PC-9 (cell line): Measurements from ENCODE around the gene NUDT6. TPM values are rescaled to one million over a fixed set of nuclear protein-coding genes. Genes with fewer than 3 reads are reported as not detected.

ENCODE experiments used
- BruUV-seq: library from RNA; stranded (reverse); fragments of 400-500 nt; replicated peaks from 2 replicates; lab custom pipeline; 2021; lab: Mats Ljungman, UMichigan
- CTCF ChIA-PET: fragments of 300-600 bp; sonication (Branson Sonifier 250); formaldehyde crosslinking; loops from one replicate; lab custom pipeline; 2022; ENCODE audit warnings: antibody characterized with exemption; lab: Charles Lee
- POLR2A ChIA-PET: fragments of 300-600 bp; sonication (Branson Sonifier 250); formaldehyde crosslinking; loops from one replicate; lab custom pipeline; 2022; ENCODE audit warnings: antibody characterized with exemption; ENCODE audit not compliant: unreplicated experiment; lab: Charles Lee
- DNase-seq, 2 experiments: peaks; one replicate each; pipeline versions ENCODE4 v3.0.0 to v3.0.0-alpha.2; 2015 to 2022; ENCODE audit warnings: mixed read lengths in 1 of 2
- H2AFZ ChIP-seq: fragments of 200-600 bp; sonication (generic); 2 replicates; pipeline ENCODE4 v1.8.1; 2017; ENCODE audit warnings: antibody characterized with exemption
- H3F3A ChIP-seq: fragments of 200-600 bp; sonication (generic); 2 replicates; pipeline ENCODE4 v1.8.1; 2017; ENCODE audit warnings: antibody characterized with exemption, mild to moderate bottlenecking, low read depth; ENCODE audit not compliant: insufficient read depth
- H3K27ac ChIP-seq: fragments of 200-600 bp; sonication (generic); 2 replicates; pipeline ENCODE4 v1.6.1; 2016; ENCODE audit warnings: mixed run types
- H3K27me3 ChIP-seq: fragments of 200-600 bp; sonication (generic); 2 replicates; pipeline ENCODE4 v1.6.1; 2016; ENCODE audit warnings: low read depth, mixed run types; ENCODE audit not compliant: insufficient read depth
- H3K36me3 ChIP-seq: fragments of 200-600 bp; sonication (generic); 2 replicates; pipeline ENCODE4 v1.6.1; 2016; ENCODE audit warnings: low read depth, mixed run types
- H3K4me1 ChIP-seq: fragments of 200-600 bp; sonication (generic); replicated peaks from 2 replicates; pipeline ENCODE4 v1.6.1; 2016; ENCODE audit warnings: mixed run types; ENCODE audit not compliant: insufficient read depth
- H3K4me2 ChIP-seq: fragments of 200-600 bp; sonication (generic); 2 replicates; pipeline ENCODE4 v1.6.1; 2017; ENCODE audit warnings: mixed run types
- H3K4me3 ChIP-seq: fragments of 200-600 bp; sonication (generic); 2 replicates; pipeline ENCODE4 v1.6.1; 2016; ENCODE audit warnings: mixed run types
- H3K79me2 ChIP-seq: fragments of 200-600 bp; sonication (generic); 2 replicates; pipeline ENCODE4 v1.6.1; 2017; ENCODE audit warnings: low read depth, mixed run types
- H3K9me2 ChIP-seq: fragments of 200-600 bp; sonication (generic); 2 replicates; pipeline ENCODE4 v1.8.1; 2017; ENCODE audit warnings: mild to moderate bottlenecking; ENCODE audit not compliant: insufficient read depth
- H3K9me3 ChIP-seq: fragments of 200-600 bp; sonication (generic); 2 replicates; pipeline ENCODE4 v1.8.1; 2016; ENCODE audit warnings: low read depth; ENCODE audit not compliant: insufficient read depth
- H4K20me1 ChIP-seq: fragments of 200-600 bp; sonication (generic); 2 replicates; pipeline ENCODE4 v1.8.1; 2017; ENCODE audit not compliant: insufficient read depth
- EZH2 ChIP-seq: fragments of 200-600 bp; sonication (generic); IDR thresholded peaks from 2 replicates; pipeline ENCODE4 v1.8.0; 2017; ENCODE audit warnings: antibody characterized with exemption, low read depth
- intact Hi-C: fragments of 100-400 bp; cut with micrococcal nuclease; formaldehyde crosslinking; loops from one replicate; pipeline ENCODE4 v1.10.0; 2022; ENCODE audit not compliant: unreplicated experiment
- total RNA-seq: library from RNA; stranded (reverse); gene quantifications from 2 replicates; pipeline ENCODE4 v1.2.3, GENCODE V29; 2021
- TF ChIP-seq, protein P1 (sequence below): fragments of 200-600 bp; sonication (generic); conservative IDR thresholded peaks from 2 replicates; pipeline ENCODE4 v1.6.1; 2017; ENCODE audit warnings: mixed run types, antibody characterized with exemption, mild to moderate bottlenecking, moderate library complexity

Gene NUDT6
- total RNA-seq, 1 experiment from 2014 or later: 13.8 TPM

GRCh38 chr4:122967231-122967630, 44.8 kb upstream of the NUDT6 start:
- BruUV-seq: no TSS peak
- Histone ChIP-seq H3K4me2 (no peak overlapping the region), H3K36me3 (no peaks in the 10 kb centered on the region), H3F3A (no peaks in the 10 kb centered on the region; the same call in 1 of the 2 replicates), H3K4me3 (no peak overlapping the region), H2AFZ (no peak overlapping the region), H3K4me1 (peaks cover 9% of the 10 kb centered on the region), H3K27ac (no peak overlapping the region), H3K27me3 (no peaks in the 10 kb centered on the region), H3K9me3 (no peaks in the 10 kb centered on the region), H4K20me1 (no peaks in the 10 kb centered on the region), H3K79me2 (no peaks in the 10 kb centered on the region), H3K9me2 (peaks cover 4% of the 10 kb centered on the region; the same call in 1 of the 2 replicates)
- POLR2A ChIA-PET: no interaction called here
- no peak for TF ChIP-seq EZH2
- TF ChIP-seq, protein P1, sequence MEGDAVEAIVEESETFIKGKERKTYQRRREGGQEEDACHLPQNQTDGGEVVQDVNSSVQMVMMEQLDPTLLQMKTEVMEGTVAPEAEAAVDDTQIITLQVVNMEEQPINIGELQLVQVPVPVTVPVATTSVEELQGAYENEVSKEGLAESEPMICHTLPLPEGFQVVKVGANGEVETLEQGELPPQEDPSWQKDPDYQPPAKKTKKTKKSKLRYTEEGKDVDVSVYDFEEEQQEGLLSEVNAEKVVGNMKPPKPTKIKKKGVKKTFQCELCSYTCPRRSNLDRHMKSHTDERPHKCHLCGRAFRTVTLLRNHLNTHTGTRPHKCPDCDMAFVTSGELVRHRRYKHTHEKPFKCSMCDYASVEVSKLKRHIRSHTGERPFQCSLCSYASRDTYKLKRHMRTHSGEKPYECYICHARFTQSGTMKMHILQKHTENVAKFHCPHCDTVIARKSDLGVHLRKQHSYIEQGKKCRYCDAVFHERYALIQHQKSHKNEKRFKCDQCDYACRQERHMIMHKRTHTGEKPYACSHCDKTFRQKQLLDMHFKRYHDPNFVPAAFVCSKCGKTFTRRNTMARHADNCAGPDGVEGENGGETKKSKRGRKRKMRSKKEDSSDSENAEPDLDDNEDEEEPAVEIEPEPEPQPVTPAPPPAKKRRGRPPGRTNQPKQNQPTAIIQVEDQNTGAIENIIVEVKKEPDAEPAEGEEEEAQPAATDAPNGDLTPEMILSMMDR: no peak
- intact Hi-C loops: no loop called here
- CTCF ChIA-PET: no interaction called here
- DNase-seq: no peak

DNA sequence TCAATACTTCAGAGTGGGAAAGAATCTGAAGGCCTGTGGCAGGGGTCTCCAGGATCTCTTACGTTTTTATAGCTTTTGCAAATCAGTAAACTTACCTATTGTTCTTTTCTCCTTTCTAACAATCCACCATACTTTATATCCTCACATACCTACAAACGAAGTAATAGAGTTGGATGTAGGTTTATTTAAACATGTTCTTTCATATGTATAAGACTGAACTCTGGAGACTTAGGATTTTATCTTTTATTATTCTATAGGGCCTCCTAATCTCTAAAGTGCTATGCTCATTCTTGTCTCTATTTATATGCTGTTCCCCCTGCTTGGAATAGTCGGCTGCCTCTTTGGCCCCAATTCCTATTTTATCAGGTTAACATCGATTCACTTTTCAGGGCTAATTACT, 43.8 kb upstream of the NUDT6 start:
- ChIA-PET CTCF (no interaction called here), POLR2A (interaction anchor here (0.7 kb wide), 1 partner anchor 11 kb away, joined by 3 read pairs; no protein-coding TSS in a partner anchor)
- H3K4me1 ChIP-seq: peaks cover 9% of the 10 kb centered on the region
- H4K20me1 ChIP-seq: no peaks in the 10 kb centered on the region
- no peak for TF ChIP-seq EZH2
- TF ChIP-seq, protein P1: no peak
- H2AFZ ChIP-seq: no peak overlapping the region
- no peaks in the 10 kb centered on the region; the same call in 1 of the 2 replicates for H3F3A ChIP-seq
- no peaks in the 10 kb centered on the region for H3K9me3 ChIP-seq
- intact Hi-C loops: no loop called here
- no TSS peak for BruUV-seq
- H3K27ac ChIP-seq: no peak overlapping the region
- peaks cover 4% of the 10 kb centered on the region; the same call in 1 of the 2 replicates for H3K9me2 ChIP-seq
- no peak for DNase-seq
- H3K27me3 ChIP-seq: no peaks in the 10 kb centered on the region
- no peak overlapping the region for H3K4me3 ChIP-seq
- H3K4me2 ChIP-seq: no peak overlapping the region
- no peaks in the 10 kb centered on the region for H3K36me3 ChIP-seq
- H3K79me2 ChIP-seq: no peaks in the 10 kb centered on the region

DNA sequence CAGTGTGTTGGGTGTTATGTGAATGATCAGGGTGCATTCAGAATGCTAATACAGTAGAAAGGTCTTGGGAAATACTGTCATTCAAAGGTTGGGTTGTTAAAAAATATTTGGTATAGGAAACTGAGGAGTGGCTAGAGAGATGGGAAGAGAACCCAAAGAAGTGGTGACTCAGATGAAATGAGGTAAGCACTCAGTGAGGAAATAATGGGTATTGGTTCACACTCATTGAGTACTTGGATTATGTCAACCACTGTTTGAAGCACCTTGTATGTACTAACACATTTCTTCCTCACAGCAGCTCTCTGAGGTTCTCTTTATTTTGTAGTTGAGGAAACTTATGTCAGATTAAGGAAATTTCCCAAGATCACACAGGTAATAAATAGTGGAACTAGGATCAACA, 40.8 kb upstream of the NUDT6 start:
- no peaks in the 10 kb centered on the region for H3K36me3 ChIP-seq
- no peak for TF ChIP-seq EZH2
- TF ChIP-seq, protein P1: no peak
- no peaks in the 10 kb centered on the region for H4K20me1 ChIP-seq
- POLR2A ChIA-PET: no interaction called here
- H3K9me3 ChIP-seq: no peaks in the 10 kb centered on the region
- H3K27me3 ChIP-seq: no peaks in the 10 kb centered on the region
- no peak overlapping the region for H3K4me3 ChIP-seq
- no peaks in the 10 kb centered on the region; the same call in 1 of the 2 replicates for H3F3A ChIP-seq
- H3K4me1 ChIP-seq: peaks cover 4% of the 10 kb centered on the region
- CTCF ChIA-PET: no interaction called here
- no peak overlapping the region for H3K4me2 ChIP-seq
- no peaks in the 10 kb centered on the region for H3K9me2 ChIP-seq
- H3K27ac ChIP-seq: no peak overlapping the region
- no peaks in the 10 kb centered on the region for H3K79me2 ChIP-seq
- H2AFZ ChIP-seq: no peak overlapping the region
- intact Hi-C loops: no loop called here
- peak in 1 of 2 experiments; percentile 40 for DNase-seq
- no TSS peak for BruUV-seq
